CD4-positive, alpha-beta T cell treated with Interleukin-15 for 4 hours (primary cell): Measurements from ENCODE around the gene PLA2G3.
"Not testable (repeated sequence)": the region's sequence is repeated elsewhere in the genome, so short reads cannot be mapped to it uniquely, and the experiment has no call there.

Experiments used
- DNase-seq: peaks from one replicate; pipeline ENCODE4 v3.0.0-alpha.2; 2020; ENCODE audit warnings: low spot score

PLA2G3 gene

GRCh38 chr22:31099841-31100761, 40.2 kb downstream of the PLA2G3 start:
- no peak for DNase-seq

GRCh38 chr22:31099386-31099785, 40.9 kb downstream of the PLA2G3 start:
- DNase-seq: no peak

- DNase-seq: no peak
These were observed 41.6 kb downstream of the PLA2G3 start for GRCh38 chr22:31098632-31099110.

GRCh38 chr22:31097941-31098631, 42.2 kb downstream of the PLA2G3 start:
- no peak for DNase-seq

- DNase-seq: not testable (repeated sequence)
These were observed 42.8 kb downstream of the PLA2G3 start for GRCh38 chr22:31097539-31097938.

GRCh38 chr22:31096657-31097279, 43.5 kb downstream of the PLA2G3 start:
- DNase-seq: no peak

- DNase-seq: no peak
These were observed 44.6 kb downstream of the PLA2G3 start for GRCh38 chr22:31095637-31096249.

GRCh38 chr22:31094741-31095140, 45.6 kb downstream of the PLA2G3 start:
- no peak for DNase-seq

GRCh38 chr22:31094021-31094551, 46.2 kb downstream of the PLA2G3 start:
- DNase-seq: no peak

GRCh38 chr22:31093086-31093850, 47.0 kb downstream of the PLA2G3 start:
- DNase-seq: no peak

GRCh38 chr22:31092161-31092560, 48.1 kb downstream of the PLA2G3 start:
- no peak for DNase-seq

- no peak for DNase-seq
These were observed 49.0 kb downstream of the PLA2G3 start for GRCh38 chr22:31091106-31091975.

GRCh38 chr22:31090217-31091085, 49.9 kb downstream of the PLA2G3 start:
- DNase-seq: no peak

- peak; percentile 37 for DNase-seq
These were observed 50.9 kb downstream of the PLA2G3 start for GRCh38 chr22:31089160-31090100.

GRCh38 chr22:31088233-31088986, 51.9 kb downstream of the PLA2G3 start:
- DNase-seq: no peak

- DNase-seq: no peak
These were observed 52.5 kb downstream of the PLA2G3 start for GRCh38 chr22:31087744-31088215.

GRCh38 chr22:31086703-31087330, 53.5 kb downstream of the PLA2G3 start:
- no peak for DNase-seq
